ENCODE measurements around the gene KIAA1586.
A peak's percentile ranks its signal among the peaks of the same experiment; 100 is the strongest.
"Not testable (repeated sequence)": the region's sequence is repeated elsewhere in the genome, so short reads cannot be mapped to it uniquely, and the experiment has no call there.

The KIAA1586 gene, protein sequence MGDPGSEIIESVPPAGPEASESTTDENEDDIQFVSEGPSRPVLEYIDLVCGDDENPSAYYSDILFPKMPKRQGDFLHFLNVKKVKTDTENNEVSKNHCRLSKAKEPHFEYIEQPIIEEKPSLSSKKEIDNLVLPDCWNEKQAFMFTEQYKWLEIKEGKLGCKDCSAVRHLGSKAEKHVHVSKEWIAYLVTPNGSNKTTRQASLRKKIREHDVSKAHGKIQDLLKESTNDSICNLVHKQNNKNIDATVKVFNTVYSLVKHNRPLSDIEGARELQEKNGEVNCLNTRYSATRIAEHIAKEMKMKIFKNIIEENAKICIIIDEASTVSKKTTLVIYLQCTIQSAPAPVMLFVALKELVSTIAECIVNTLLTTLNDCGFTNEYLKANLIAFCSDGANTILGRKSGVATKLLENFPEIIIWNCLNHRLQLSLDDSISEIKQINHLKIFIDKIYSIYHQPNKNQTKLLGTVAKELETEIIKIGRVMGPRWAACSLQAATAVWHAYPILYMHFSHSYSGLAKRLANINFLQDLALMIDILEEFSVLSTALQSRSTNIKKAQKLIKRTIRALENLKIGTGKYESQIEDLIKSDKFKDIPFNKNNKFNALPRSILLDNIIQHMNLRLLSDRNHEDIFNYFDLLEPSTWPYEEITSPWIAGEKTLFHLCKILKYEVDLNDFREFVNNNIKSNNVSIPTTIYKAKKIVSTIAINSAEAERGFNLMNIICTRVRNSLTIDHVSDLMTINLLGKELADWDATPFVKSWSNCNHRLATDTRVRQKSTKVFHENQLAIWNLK

GRCh38 chr6:57046332-57047256 is at the start of gene KIAA1586:
TSS of gene KIAA1586 (plus strand) at chr6:57046693. CDS start at chr6:57046756, 63 bp downstream.
- FAIRE-seq (peak; percentile 90), DNase-seq (ENCODE audit: low spot score) (peak; percentile 94)

DNA sequence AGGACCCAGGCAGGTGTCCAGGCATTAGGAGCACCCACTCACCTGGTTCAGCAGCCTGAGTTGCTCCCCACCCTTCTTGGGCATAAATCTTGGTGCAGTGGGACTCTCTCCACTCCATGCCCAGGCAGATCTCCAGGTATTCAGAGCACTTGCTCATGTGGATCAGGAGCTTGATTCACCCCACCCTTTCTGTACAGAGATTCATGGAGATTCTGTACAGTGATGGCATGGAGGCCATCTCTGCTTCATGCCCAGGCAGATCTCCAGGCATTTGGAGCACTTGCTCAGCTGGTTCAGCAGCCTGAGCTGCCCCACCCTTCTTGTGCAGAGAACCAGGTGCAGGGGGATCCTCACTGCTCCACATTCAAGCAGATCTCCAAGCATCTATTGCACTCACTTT is 47.4 kb upstream of the KIAA1586 start:
- DNase-seq (ENCODE audit: low spot score) = no peak
- FAIRE-seq = no peak

- FAIRE-seq; DNase-seq (ENCODE audit: low spot score): not testable (repeated sequence)
These were observed 46.7 kb upstream of the KIAA1586 start for GRCh38 chr6:56999748-57000147.

- DNase-seq (ENCODE audit: low spot score) (no peak), FAIRE-seq (no peak)
These were observed 44.3 kb upstream of the KIAA1586 start for GRCh38 chr6:57002197-57002596.

DNA sequence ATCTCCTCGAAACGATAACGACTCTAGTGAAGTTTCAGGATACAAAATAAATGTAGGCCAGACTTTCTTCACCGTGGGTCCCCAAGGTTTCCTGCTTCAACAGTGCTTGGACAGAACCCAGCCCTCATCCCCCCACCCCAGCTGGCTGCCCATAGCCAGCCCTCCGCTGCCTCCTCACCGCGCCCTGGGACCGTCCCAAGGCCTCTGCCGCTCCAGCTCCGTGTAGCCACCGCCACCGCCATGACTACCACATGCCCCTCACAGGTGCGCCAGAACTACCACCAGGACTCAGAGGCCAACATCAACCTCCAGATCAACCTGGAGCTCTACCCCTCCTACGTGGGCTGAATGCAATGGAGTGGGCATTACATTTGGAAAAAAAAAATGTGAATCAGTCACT is 42.2 kb upstream of the KIAA1586 start:
- no peak for DNase-seq (ENCODE audit: low spot score)
- peak; percentile 35 for FAIRE-seq

- DNase-seq (ENCODE audit: low spot score) = no peak
- peak; percentile 75 for FAIRE-seq
These were observed 40.4 kb upstream of the KIAA1586 start for GRCh38 chr6:57006101-57006500.

GRCh38 chr6:57008069-57008468 is 38.4 kb upstream of the KIAA1586 start:
- FAIRE-seq = not testable (repeated sequence)

GRCh38 chr6:57013521-57013926 is 33.0 kb upstream of the KIAA1586 start:
- DNase-seq (ENCODE audit: low spot score) (peak; percentile 25), FAIRE-seq (no peak)

More at GRCh38 chr6:57008069-57008468, 38.4 kb upstream of the KIAA1586 start:
- not testable (repeated sequence) for DNase-seq (ENCODE audit: low spot score)

DNA sequence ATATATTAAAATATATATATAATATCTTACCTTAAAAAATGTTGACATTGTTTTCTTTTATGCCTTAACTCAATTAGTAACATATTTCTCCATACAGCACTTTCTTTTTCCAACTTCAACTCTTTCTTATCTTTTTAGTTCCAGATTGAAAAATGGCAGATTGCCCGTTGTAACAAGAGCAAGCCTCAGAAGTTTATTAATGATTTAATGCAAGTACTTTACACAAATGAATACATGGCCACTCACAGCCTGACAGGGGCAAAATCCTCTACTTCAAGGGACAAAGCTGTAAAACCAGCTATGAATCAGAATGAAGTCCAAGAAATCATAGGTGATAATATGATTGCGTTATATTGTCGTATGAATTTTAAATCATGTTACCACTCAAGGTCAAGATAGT is 29.4 kb upstream of the KIAA1586 start:
- no peak for DNase-seq (ENCODE audit: low spot score)
- FAIRE-seq = no peak

DNA sequence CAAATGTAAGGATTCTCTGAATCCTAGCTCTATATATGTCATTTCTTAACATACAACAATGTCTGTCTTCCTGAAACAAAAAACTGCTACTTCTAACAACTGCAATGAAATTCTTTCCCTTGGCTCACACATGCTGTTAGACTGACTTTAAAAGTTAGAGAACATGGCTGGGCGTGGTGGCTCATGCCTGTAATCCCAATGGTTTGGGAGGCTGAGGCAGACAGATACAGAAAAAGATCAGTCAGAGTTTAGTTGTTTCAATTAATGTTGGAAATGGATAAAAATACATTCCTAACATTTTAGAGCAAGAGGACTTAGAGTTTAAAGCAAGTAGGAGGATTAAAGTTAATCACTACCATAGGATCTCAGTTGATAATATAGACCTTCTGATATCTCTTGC is 28.7 kb upstream of the KIAA1586 start:
- DNase-seq (ENCODE audit: low spot score) (no peak), FAIRE-seq (no peak)

- no peak for FAIRE-seq
- DNase-seq (ENCODE audit: low spot score) = no peak
These were observed 27.1 kb upstream of the KIAA1586 start for GRCh38 chr6:57019434-57019833.

DNA sequence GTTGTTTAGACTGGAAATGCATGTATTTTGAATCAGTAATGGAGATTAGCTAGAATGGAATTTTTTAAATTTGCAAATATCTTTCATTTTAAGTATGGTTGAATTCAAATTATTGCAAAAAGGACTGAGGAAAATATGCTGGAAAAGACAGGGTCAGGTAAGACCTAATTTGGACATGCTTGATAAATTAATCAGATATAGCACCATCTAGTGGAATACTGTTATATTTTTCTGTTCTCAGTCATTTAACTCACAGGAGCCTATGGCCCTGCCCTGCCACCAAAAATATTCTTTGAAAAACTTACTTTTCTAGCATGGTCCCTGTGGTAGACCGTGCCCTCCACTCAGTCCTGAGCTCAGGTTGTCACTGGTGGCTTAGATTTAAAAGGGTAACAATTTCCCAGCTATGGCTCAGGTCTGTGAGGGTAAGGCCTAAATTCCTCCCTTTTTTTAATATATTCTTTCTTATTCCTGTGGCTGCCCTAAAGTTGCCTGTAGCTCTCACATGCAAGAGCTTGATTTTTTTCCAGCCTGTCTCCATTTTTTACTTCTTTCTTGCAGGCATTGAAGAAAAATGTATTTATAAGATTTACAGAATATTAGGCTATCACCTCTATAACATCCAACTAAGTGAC is 25.3 kb upstream of the KIAA1586 start:
- DNase-seq (ENCODE audit: low spot score) = peak; percentile 70
- FAIRE-seq = no peak

- FAIRE-seq (no peak), DNase-seq (ENCODE audit: low spot score) (no peak)
These were observed 22.2 kb upstream of the KIAA1586 start for GRCh38 chr6:57024321-57024720.

DNA sequence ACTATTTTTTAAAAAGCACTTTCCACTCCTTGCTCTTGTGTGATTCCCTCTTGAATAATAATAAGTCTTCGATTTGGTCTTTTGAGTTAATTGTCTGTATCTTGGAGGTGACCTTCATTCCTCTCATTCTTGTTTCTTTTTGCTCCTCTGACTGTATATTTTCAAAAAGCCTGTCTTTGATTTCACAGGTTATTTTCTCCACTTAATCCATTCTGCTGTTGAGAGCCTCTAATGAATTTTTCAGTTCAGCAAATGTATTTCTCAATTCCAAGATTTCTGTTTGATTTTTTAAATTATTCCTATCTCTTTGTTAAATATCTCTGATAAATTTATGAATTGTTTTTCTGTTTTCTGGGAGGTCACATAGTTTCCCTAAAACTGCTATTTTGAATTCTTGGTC is 21.7 kb upstream of the KIAA1586 start:
- FAIRE-seq = no peak
- no peak for DNase-seq (ENCODE audit: low spot score)

DNA sequence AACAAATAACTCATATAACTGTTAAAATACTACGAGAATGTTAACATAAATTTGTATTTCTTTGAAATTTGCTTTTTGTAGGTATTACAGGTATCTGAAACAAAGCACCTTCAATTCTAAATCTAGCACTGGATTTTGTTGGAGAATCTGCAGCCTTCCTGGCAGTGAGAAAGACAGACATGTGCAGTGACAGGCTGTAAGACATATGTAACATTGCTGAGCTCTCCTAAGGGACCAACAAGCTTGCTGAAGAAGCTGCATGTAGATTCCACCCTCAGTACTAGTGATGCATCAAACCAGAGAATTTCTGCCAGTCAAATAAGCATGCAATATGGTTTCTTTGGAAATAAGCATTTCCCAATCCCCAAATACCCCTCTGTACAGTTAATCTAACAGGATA is 20.5 kb upstream of the KIAA1586 start:
- FAIRE-seq = no peak
- DNase-seq (ENCODE audit: low spot score) = no peak

- no peak for DNase-seq (ENCODE audit: low spot score)
- FAIRE-seq = no peak
These were observed 19.2 kb upstream of the KIAA1586 start for GRCh38 chr6:57027301-57027700.

- DNase-seq (ENCODE audit: low spot score) = no peak
- FAIRE-seq = no peak
These were observed 17.3 kb upstream of the KIAA1586 start for GRCh38 chr6:57029213-57029612.

DNA sequence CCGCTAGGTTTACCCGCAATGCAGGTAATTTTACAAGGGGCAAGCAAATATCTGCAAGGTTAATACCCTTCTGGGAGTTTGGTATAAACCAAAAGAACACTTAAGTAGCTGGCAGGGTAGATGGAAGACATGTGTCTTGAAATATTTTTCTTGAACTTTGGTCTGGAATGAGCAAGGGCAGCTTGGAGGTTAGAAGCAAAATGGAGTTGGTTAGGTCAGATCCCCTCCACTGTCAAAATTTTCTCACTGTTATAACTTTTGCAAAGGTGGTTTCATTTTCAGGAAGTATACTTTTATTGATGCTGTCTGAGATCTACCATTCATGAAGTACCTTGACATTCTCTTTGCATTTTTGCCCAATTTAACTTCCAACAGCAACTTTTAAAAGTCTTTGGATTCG is 13.3 kb upstream of the KIAA1586 start:
- DNase-seq (ENCODE audit: low spot score) = no peak
- FAIRE-seq = no peak

DNA sequence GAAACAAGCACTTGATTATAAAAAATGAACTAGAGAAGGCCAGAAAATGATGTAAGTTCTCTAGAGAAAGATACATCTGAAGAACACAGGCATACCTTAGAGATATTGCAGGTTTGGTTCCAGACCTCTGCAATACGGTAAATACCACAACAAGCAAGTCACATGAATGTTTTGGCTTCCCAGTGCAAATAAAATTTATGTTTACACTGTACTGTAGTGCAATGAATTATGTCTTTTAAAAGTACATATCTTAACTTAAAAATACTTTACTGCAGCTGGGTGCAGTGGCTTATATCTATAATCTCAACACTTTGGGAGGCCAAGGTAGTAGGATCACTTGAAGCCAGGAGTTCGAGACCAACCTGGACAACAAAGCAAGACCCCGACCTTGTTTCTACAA is 10.9 kb upstream of the KIAA1586 start:
- DNase-seq (ENCODE audit: low spot score) (no peak), FAIRE-seq (no peak)

- FAIRE-seq = no peak
These were observed 7.6 kb upstream of the KIAA1586 start for GRCh38 chr6:57038906-57039305.

DNA sequence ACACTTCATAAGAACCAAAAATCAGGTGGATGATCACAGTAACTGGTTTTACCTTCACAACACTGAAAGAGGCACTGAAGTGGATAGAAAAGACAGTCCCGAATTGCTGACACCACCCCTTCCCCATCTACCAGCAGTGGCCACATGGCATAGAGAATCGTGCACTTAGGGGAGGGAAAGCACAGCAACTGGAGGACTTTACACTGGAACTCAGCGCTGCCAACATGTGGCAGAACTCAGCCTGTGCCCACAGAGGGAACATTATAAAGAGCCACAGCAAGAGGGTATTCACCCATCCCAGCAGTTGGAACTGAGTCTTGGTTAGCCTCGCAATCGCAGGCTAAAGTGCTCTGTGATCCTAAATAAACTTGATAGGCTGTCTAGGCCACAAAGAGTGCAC is 6.5 kb upstream of the KIAA1586 start:
- FAIRE-seq (no peak), DNase-seq (ENCODE audit: low spot score) (no peak)

More at GRCh38 chr6:57038906-57039305, 7.6 kb upstream of the KIAA1586 start:
- no peak for DNase-seq (ENCODE audit: low spot score)
